GM12878 (cell line): ENCODE data around the gene KCTD16.

Experiments used
- CREB1 ChIP-seq: IDR thresholded peaks from 2 replicates; pipeline ENCODE4 v1.6.1; 2012; ENCODE audit warnings: low read depth, mild to moderate bottlenecking, inconsistent platforms
- POLR2A ChIP-seq: IDR thresholded peaks from 2 replicates; pipeline ENCODE4 v1.6.1; 2011; ENCODE audit warnings: low read depth, mild to moderate bottlenecking, low read length
- SP1 ChIP-seq: IDR thresholded peaks from one replicate; pipeline ENCODE4 v1.6.1; 2011; ENCODE audit warnings: low read depth, low read length
- TF ChIP-seq, protein P1 (sequence below), 3 experiments: IDR thresholded peaks in 2 of 3; conservative IDR thresholded peaks in 1 of 3; 2 replicates each; pipeline ENCODE4 v1.5.1; 2011; ENCODE audit warnings: low read depth in 3 of 3, low read length in 3 of 3, mild to moderate bottlenecking in 3 of 3, control low read depth in 2 of 3, moderate library complexity in 2 of 3, inconsistent platforms in 1 of 3, mixed read lengths in 1 of 3; ENCODE audit not compliant: control insufficient read depth in 2 of 3, insufficient read depth in 1 of 3; ENCODE audit errors: extremely low read depth in 1 of 3

GRCh38 chr5:144167998-144168397 lies 2.7 kb upstream of the KCTD16 start:
- TF ChIP-seq, protein P1, sequence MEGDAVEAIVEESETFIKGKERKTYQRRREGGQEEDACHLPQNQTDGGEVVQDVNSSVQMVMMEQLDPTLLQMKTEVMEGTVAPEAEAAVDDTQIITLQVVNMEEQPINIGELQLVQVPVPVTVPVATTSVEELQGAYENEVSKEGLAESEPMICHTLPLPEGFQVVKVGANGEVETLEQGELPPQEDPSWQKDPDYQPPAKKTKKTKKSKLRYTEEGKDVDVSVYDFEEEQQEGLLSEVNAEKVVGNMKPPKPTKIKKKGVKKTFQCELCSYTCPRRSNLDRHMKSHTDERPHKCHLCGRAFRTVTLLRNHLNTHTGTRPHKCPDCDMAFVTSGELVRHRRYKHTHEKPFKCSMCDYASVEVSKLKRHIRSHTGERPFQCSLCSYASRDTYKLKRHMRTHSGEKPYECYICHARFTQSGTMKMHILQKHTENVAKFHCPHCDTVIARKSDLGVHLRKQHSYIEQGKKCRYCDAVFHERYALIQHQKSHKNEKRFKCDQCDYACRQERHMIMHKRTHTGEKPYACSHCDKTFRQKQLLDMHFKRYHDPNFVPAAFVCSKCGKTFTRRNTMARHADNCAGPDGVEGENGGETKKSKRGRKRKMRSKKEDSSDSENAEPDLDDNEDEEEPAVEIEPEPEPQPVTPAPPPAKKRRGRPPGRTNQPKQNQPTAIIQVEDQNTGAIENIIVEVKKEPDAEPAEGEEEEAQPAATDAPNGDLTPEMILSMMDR (IDR thresholded peaks at IDR 0.05 in 2 of 3, conservative IDR thresholded peaks at IDR 0.05 in 1 of 3; ENCODE audit: control insufficient read depth in 2 of 3, extremely low read depth in 1 of 3, insufficient read depth in 1 of 3, low read depth in 3 of 3, low read length in 3 of 3), result no peak
- no peak for TF ChIP-seq CREB1
- no peak for TF ChIP-seq POLR2A
- no peak for TF ChIP-seq SP1
